NCI-H1092 (cell line): Measurements from ENCODE around the gene FAM81B.

Experiments used
- DNase-seq: peaks from one replicate; lab custom pipeline; 2025; lab: John Stamatoyannopoulos, UW

FAM81B gene

GRCh38 chr5:95403996-95404395 is 12.8 kb downstream of the FAM81B start:
- no peak for DNase-seq

GRCh38 chr5:95406426-95407090 is 15.4 kb downstream of the FAM81B start:
- no peak for DNase-seq

GRCh38 chr5:95410279-95410678 is 19.1 kb downstream of the FAM81B start:
- DNase-seq: no peak

GRCh38 chr5:95411474-95411873 is 20.3 kb downstream of the FAM81B start:
- DNase-seq: no peak

GRCh38 chr5:95414451-95414850 is 23.3 kb downstream of the FAM81B start:
- no peak for DNase-seq

- no peak for DNase-seq
These were observed 26.8 kb downstream of the FAM81B start for GRCh38 chr5:95417971-95418370.

- DNase-seq: no peak
These were observed 31.7 kb downstream of the FAM81B start for GRCh38 chr5:95422838-95423237.

- no peak for DNase-seq
These were observed 32.9 kb downstream of the FAM81B start for GRCh38 chr5:95424016-95424415.

- DNase-seq: no peak
These were observed 33.4 kb downstream of the FAM81B start for GRCh38 chr5:95424526-95424925.

- DNase-seq: no peak
These were observed 35.1 kb downstream of the FAM81B start for GRCh38 chr5:95426227-95426626.

- DNase-seq: no peak
These were observed 41.6 kb downstream of the FAM81B start for GRCh38 chr5:95432779-95433178.

GRCh38 chr5:95439801-95440493 is 48.8 kb downstream of the FAM81B start:
- DNase-seq: no peak

- DNase-seq: no peak
These were observed 49.7 kb downstream of the FAM81B start for GRCh38 chr5:95440825-95441224.

GRCh38 chr5:95441636-95442035 is 50.5 kb downstream of the FAM81B start:
- DNase-seq: no peak

GRCh38 chr5:95445442-95445841 is 54.3 kb downstream of the FAM81B start:
- no peak for DNase-seq

GRCh38 chr5:95445995-95446394 is 54.8 kb downstream of the FAM81B start:
- DNase-seq: no peak

GRCh38 chr5:95446560-95447221 is 55.5 kb downstream of the FAM81B start:
- no peak for DNase-seq

- no peak for DNase-seq
These were observed 56.8 kb downstream of the FAM81B start for GRCh38 chr5:95447961-95448360.

GRCh38 chr5:95448789-95449188 is 57.6 kb downstream of the FAM81B start:
- no peak for DNase-seq

- no peak for DNase-seq
These were observed 58.3 kb downstream of the FAM81B start for GRCh38 chr5:95449460-95449859.

- no peak for DNase-seq
These were observed 63.4 kb downstream of the FAM81B start for GRCh38 chr5:95454536-95454935.

- no peak for DNase-seq
These were observed 69.5 kb downstream of the FAM81B start for GRCh38 chr5:95460665-95461064.

GRCh38 chr5:95471487-95471886 is 80.3 kb downstream of the FAM81B start:
- no peak for DNase-seq
